ENCODE measurements around the gene RFTN1. TPM values are rescaled to one million over a fixed set of nuclear protein-coding genes. Genes with fewer than 3 reads are reported as not detected.

The RFTN1 gene
- total RNA-seq, 4 donors from 2014 or later = 113 to 137 (median 122) TPM

DNA sequence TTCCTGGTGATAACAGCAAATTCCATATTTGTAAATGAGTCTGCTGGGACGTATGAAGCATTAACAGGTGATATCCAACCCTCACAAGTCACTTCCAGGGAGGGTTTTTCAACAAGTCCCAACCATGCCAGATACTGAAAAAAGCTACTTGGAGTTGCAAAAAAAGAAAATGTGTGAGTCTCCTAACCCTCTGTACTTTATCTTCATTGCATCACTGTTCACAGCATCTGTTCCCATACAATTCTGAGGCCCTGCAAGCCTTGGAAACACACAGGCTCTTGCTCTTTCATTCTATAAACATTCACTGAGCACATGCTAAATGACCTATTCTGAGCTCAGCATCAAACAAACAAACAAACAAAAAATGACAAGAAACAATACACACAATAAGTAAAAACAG, 120.8 kb downstream of the RFTN1 start:
- WGBS, 2 donors = 57 to 78% methylated on average over 1 of the region's 1 CpG
- TF ChIP-seq POLR2A (IDR thresholded peaks at IDR 0.05) (no peak), EP300 (IDR thresholded peaks at IDR 0.05) (no peak)
- TF ChIP-seq, protein P1, sequence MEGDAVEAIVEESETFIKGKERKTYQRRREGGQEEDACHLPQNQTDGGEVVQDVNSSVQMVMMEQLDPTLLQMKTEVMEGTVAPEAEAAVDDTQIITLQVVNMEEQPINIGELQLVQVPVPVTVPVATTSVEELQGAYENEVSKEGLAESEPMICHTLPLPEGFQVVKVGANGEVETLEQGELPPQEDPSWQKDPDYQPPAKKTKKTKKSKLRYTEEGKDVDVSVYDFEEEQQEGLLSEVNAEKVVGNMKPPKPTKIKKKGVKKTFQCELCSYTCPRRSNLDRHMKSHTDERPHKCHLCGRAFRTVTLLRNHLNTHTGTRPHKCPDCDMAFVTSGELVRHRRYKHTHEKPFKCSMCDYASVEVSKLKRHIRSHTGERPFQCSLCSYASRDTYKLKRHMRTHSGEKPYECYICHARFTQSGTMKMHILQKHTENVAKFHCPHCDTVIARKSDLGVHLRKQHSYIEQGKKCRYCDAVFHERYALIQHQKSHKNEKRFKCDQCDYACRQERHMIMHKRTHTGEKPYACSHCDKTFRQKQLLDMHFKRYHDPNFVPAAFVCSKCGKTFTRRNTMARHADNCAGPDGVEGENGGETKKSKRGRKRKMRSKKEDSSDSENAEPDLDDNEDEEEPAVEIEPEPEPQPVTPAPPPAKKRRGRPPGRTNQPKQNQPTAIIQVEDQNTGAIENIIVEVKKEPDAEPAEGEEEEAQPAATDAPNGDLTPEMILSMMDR (IDR thresholded peaks at IDR 0.05) = no peak
- Histone ChIP-seq H3K27ac (peak overlapping the region in 2 of 4 donors; percentile 36 to 45), H3K4me3 (no peak overlapping the region), H3K4me1 (peaks cover 0 to 63% (median 8%) of the 10 kb centered on the region in 4 donors), H3K36me3 (peaks cover 0 to 4% (median 0%) of the 10 kb centered on the region in 3 donors), H3K27me3 (no peaks in the 10 kb centered on the region), H3K9me3 (no peaks in the 10 kb centered on the region)
- DNase-seq (ENCODE audit: low spot score in 2 of 2) = no peak

DNA sequence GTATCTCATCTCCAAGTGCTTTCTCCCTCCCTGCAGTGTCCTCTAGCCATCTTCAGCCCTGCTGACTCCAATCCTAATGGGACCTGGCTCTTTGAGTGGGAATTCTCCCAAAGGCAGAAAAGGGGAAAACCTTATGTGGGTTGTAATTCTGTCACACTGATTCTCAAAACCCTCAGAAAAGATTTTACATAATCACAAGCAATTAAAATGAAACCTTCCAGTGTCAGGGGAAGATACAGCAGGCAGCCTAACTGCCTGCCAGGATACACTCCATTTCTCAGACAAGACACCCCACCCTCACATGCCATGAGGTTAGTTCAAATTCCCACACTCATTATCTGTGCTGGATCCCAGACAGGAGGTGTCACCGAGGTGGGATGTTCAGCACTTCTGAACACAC, 121.4 kb downstream of the RFTN1 start:
- Histone ChIP-seq H3K4me3 (no peak overlapping the region), H3K9me3 (no peaks in the 10 kb centered on the region), H3K36me3 (peaks cover 0 to 4% (median 0%) of the 10 kb centered on the region in 3 donors), H3K27me3 (no peaks in the 10 kb centered on the region), H3K4me1 (peaks cover 0 to 68% (median 8%) of the 10 kb centered on the region in 4 donors), H3K27ac (peak overlapping the region in 2 of 4 donors; percentile 36 to 53)
- no peak for DNase-seq (ENCODE audit: low spot score in 2 of 2)
- TF ChIP-seq, protein P1 (IDR thresholded peaks at IDR 0.05) = no peak
- no peak for TF ChIP-seq EP300 (IDR thresholded peaks at IDR 0.05)
- TF ChIP-seq POLR2A (IDR thresholded peaks at IDR 0.05) = no peak
- WGBS, 2 donors = 50 to 75% methylated on average over 1 of the region's 1 CpG

DNA sequence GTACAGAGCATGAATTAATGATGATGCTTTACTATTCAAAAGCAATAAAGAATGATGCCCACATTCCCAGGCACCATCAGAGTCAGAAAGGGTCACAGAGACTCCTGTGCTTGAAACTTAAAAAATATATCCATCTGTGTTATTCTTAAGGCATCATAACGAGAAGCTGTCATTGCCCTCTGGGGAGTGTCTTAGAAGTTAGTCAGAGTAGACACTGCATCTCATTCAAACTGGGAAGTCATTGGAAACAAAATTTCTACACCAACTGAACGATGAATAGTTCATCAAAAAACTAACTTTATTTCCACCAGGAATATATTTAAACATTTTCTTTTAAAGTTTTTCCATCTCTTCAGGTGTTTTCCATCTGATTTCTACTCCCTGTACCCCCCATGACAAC, 122.9 kb downstream of the RFTN1 start:
- no peak overlapping the region for H3K27ac ChIP-seq
- H3K4me3 ChIP-seq = no peak overlapping the region
- no peaks in the 10 kb centered on the region for H3K27me3 ChIP-seq
- 39 to 49% methylated on average over 2 of the region's 2 CpGs for WGBS, 2 donors
- H3K9me3 ChIP-seq = no peaks in the 10 kb centered on the region
- peaks cover 0 to 76% (median 8%) of the 10 kb centered on the region in 4 donors for H3K4me1 ChIP-seq
- no peak for DNase-seq (ENCODE audit: low spot score in 2 of 2)
- H3K36me3 ChIP-seq = peaks cover 0 to 4% (median 0%) of the 10 kb centered on the region in 3 donors
- no peak for TF ChIP-seq EP300 (IDR thresholded peaks at IDR 0.05)
- TF ChIP-seq POLR2A (IDR thresholded peaks at IDR 0.05) = no peak
- TF ChIP-seq, protein P1 (IDR thresholded peaks at IDR 0.05) = no peak

DNA sequence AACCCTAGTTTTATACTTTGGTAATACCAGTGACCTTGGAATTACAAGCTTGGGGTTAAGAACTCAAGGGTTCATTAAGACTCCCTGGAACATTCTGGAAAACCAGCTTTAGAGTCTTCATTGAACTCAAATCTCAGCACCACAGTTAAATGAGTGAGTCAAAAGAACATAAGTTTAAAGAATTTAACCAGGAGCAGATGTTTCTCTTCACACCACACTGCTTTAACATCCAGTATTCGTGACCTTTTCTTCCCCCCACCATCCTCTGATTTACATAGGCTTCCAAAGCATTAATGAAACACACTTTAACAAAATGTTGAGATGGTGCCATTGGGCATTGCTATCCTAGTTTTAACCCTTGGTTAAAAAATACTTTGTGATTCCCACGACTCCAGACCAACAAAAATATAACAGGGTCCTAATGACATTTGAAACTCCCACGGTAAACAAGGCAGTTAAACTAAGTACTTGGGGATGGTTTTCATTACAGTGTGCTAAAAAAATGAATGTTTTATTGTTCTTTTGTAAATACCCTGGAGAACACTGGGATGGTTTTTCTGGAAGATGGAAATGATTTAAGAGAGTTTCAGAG, 124.6 kb downstream of the RFTN1 start:
- TF ChIP-seq, protein P1 (IDR thresholded peaks at IDR 0.05) = no peak
- TF ChIP-seq EP300 (IDR thresholded peaks at IDR 0.05) = peak in 1 of 2 donors; percentile 21
- DNase-seq (ENCODE audit: low spot score in 2 of 2) = no peak
- no peak overlapping the region for H3K4me3 ChIP-seq
- no peaks in the 10 kb centered on the region for H3K27me3 ChIP-seq
- WGBS, 2 donors = 16 to 27% methylated on average over 3 of the region's 3 CpGs
- no peaks in the 10 kb centered on the region for H3K9me3 ChIP-seq
- H3K36me3 ChIP-seq = peaks cover 0 to 1% (median 0%) of the 10 kb centered on the region in 3 donors
- peaks cover 0 to 67% (median 8%) of the 10 kb centered on the region in 4 donors for H3K4me1 ChIP-seq
- peak overlapping the region in 3 of 4 donors; percentile 19 to 72 (median 67) for H3K27ac ChIP-seq

DNA sequence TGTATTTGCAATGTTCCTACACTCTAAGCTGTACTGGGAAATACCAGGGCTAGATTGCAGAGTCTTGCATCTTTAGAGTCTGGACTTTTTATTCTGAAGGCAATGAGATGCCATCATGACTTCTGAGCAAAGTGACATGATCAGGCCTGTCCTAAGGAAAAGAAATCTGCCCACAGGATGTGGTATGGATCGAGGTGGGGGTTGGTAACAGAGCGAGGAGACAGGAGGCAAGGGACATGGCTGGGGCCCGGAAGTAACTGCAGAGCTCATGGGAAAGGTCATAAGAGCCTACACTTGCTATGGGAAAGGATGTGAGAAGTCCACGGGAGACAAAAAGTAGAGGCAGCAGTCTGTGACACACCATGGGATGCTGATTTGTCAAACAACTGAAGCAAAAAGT, 126.9 kb downstream of the RFTN1 start:
- no peaks in the 10 kb centered on the region for H3K27me3 ChIP-seq
- H3K4me1 ChIP-seq = peaks cover 0 to 57% (median 8%) of the 10 kb centered on the region in 4 donors
- H3K9me3 ChIP-seq = no peaks in the 10 kb centered on the region
- TF ChIP-seq POLR2A (IDR thresholded peaks at IDR 0.05) (no peak), EP300 (IDR thresholded peaks at IDR 0.05) (no peak)
- TF ChIP-seq, protein P1 (IDR thresholded peaks at IDR 0.05) = no peak
- no peaks in the 10 kb centered on the region for H3K36me3 ChIP-seq
- 88 to 89% methylated on average over 4 of the region's 4 CpGs for WGBS, 2 donors
- peak overlapping the region in 2 of 4 donors; percentile 67 to 72 for H3K27ac ChIP-seq
- no peak for DNase-seq (ENCODE audit: low spot score in 2 of 2)
- no peak overlapping the region for H3K4me3 ChIP-seq

Measured in tibial nerve (tissue), 4 donors.